Esophagus squamous epithelium (tissue), 5 donors: ENCODE data around the gene OR5L2. TPM values are rescaled to one million over a fixed set of nuclear protein-coding genes. Genes with fewer than 3 reads are reported as not detected.

Source experiments
- DNase-seq: peaks from one replicate; lab custom pipeline; 2025; lab: John Stamatoyannopoulos, UW
- H3K27ac ChIP-seq, 4 donors: fragments of 200-600 bp; sonication (generic); one replicate each; pipeline ENCODE4 v1.5.1; 2016 to 2019; ENCODE audit warnings: mild to moderate bottlenecking in 1 of 4
- H3K27me3 ChIP-seq, 4 donors: fragments of 200-600 bp; sonication (generic); 1 replicate in 3 of 4; 2 replicates in 1 of 4; pipeline versions ENCODE4 v1.5.1 to v1.6.0; 2017 to 2021; ENCODE audit warnings: antibody characterized with exemption in 1 of 4
- H3K36me3 ChIP-seq, 3 donors: fragments of 200-600 bp; sonication (generic); one replicate each; pipeline ENCODE4 v1.5.1; 2016 to 2019
- H3K4me1 ChIP-seq, 3 donors: fragments of 200-600 bp; sonication (generic); one replicate each; pipeline ENCODE4 v1.5.1; 2017 to 2019
- H3K4me3 ChIP-seq, 4 donors: fragments of 200-600 bp; sonication (generic); 1 replicate in 3 of 4; 2 replicates in 1 of 4; pipeline ENCODE4 v1.5.1; 2016 to 2019; ENCODE audit warnings: mild to moderate bottlenecking in 2 of 4, moderate library complexity in 1 of 4
- H3K9me3 ChIP-seq, 3 donors: fragments of 200-600 bp; sonication (generic); one replicate each; pipeline ENCODE4 v1.5.1; 2016 to 2019
- CTCF ChIP-seq, 6 experiments: fragments of 450-650 bp in 4 of 6; fragments of 200-600 bp in 2 of 6; sonication (generic) in 2 of 6; IDR thresholded peaks; one replicate each; pipeline ENCODE4 v1.5.1; 2016 to 2019; ENCODE audit warnings: antibody characterized with exemption in 6 of 6, mild to moderate bottlenecking in 4 of 6, moderate library complexity in 4 of 6
- POLR2A ChIP-seq, 4 donors: fragments of 450-650 bp; IDR thresholded peaks; one replicate each; pipeline ENCODE4 v1.6.1; 2017; ENCODE audit warnings: antibody characterized with exemption in 4 of 4, mild to moderate bottlenecking in 4 of 4, moderate library complexity in 3 of 4
- WGBS, 2 donors: methylation state at CpG; one replicate each; pipeline ENCODE4 v1.1.5; 2018; 5-methylcytosine and 5-hydroxymethylcytosine counted together
- intact Hi-C: fragments of 100-400 bp; cut with DNase I; formaldehyde crosslinking; loops from one replicate; pipeline ENCODE4 v1.15.0; 2022
- total RNA-seq, 4 donors: library from RNA; depleted of rRNA; stranded (reverse); fragments of >200 nt; gene quantifications; one replicate each; pipeline ENCODE4 v1.1.0, GENCODE V29; 2016
- donor health status: DM: yes; HTN: yes; CAD: no.

The OR5L2 gene
- total RNA-seq, 4 donors from 2014 or later = not detected

- TF ChIP-seq POLR2A (IDR thresholded peaks at IDR 0.05) (no peak), CTCF (IDR thresholded peaks at IDR 0.05) (no peak)
- no peaks in the 10 kb centered on the region for H3K27me3 ChIP-seq
- H3K36me3 ChIP-seq = no peaks in the 10 kb centered on the region
- peaks cover 0 to 19% (median 0%) of the 10 kb centered on the region in 3 donors for H3K9me3 ChIP-seq
- intact Hi-C loops = no loop called here
- no peak within 1 kb of the TSS for H3K27ac ChIP-seq
- 47 to 79% methylated on average over 1 of the region's 1 CpG for WGBS, 2 donors
- H3K4me1 ChIP-seq = no peaks in the 10 kb centered on the region
- no peak within 1 kb of the TSS for H3K4me3 ChIP-seq
- DNase-seq = no peak
Measured at GRCh38 chr11:55811067-55811466, 16.0 kb upstream of the OR5L2 start, which contains the start of gene OR5L1. Gene OR5L1, plus strand, starts transcription at chr11:55811367. Its CDS starts 100 bp downstream, at chr11:55811467.

- no peak for DNase-seq
- TF ChIP-seq POLR2A (IDR thresholded peaks at IDR 0.05) = no peak
- no peak for TF ChIP-seq CTCF (IDR thresholded peaks at IDR 0.05)
- 78 to 85% methylated on average over 5 of the region's 5 CpGs for WGBS, 2 donors
Measured at GRCh38 chr11:55819330-55819729, 7.7 kb upstream of the OR5L2 start, which contains the start of gene OR5D18. Gene OR5D18, plus strand, starts transcription at chr11:55819630. Its CDS starts 0 bp downstream, at chr11:55819630.

GRCh38 chr11:55838452-55838851 is 11.4 kb downstream of the OR5L2 start, which contains the start of gene OR5D16:
Gene OR5D16, plus strand, starts transcription at chr11:55838752. Its CDS starts 0 bp downstream, at chr11:55838752.
- H3K36me3 ChIP-seq = no peaks in the 10 kb centered on the region
- intact Hi-C loops = no loop called here
- no peaks in the 10 kb centered on the region for H3K9me3 ChIP-seq
- H3K4me1 ChIP-seq = no peaks in the 10 kb centered on the region
- TF ChIP-seq POLR2A (IDR thresholded peaks at IDR 0.05) (no peak), CTCF (IDR thresholded peaks at IDR 0.05) (no peak)
- H3K27me3 ChIP-seq = no peaks in the 10 kb centered on the region
- no peak within 1 kb of the TSS for H3K27ac ChIP-seq
- H3K4me3 ChIP-seq = no peak within 1 kb of the TSS
- DNase-seq = no peak
- 16 to 40% methylated on average over 3 of the region's 3 CpGs for whole genome bisulfite sequencing, 2 donors

More at GRCh38 chr11:55819330-55819729, 7.7 kb upstream of the OR5L2 start, which contains the start of gene OR5D18:
- Histone ChIP-seq H3K4me1 (no peaks in the 10 kb centered on the region), H3K9me3 (no peaks in the 10 kb centered on the region), H3K27ac (no peak within 1 kb of the TSS), H3K36me3 (no peaks in the 10 kb centered on the region), H3K4me3 (no peak within 1 kb of the TSS), H3K27me3 (no peaks in the 10 kb centered on the region)
- intact Hi-C loops = no loop called here

GRCh38 chr11:55847453-55847852 is 20.4 kb downstream of the OR5L2 start:
- no peaks in the 10 kb centered on the region for H3K36me3 ChIP-seq
- no peaks in the 10 kb centered on the region for H3K4me1 ChIP-seq
- TF ChIP-seq POLR2A (IDR thresholded peaks at IDR 0.05) (no peak), CTCF (IDR thresholded peaks at IDR 0.05) (no peak)
- intact Hi-C loops = no loop called here
- no peaks in the 10 kb centered on the region for H3K27me3 ChIP-seq
- H3K4me3 ChIP-seq = no peak overlapping the region
- H3K27ac ChIP-seq = no peak overlapping the region
- 30 to 31% methylated on average over 2 of the region's 2 CpGs for WGBS, 2 donors
- DNase-seq = no peak
- H3K9me3 ChIP-seq = no peaks in the 10 kb centered on the region

GRCh38 chr11:55849037-55849436 is 22.0 kb downstream of the OR5L2 start:
- intact Hi-C loops = no loop called here
- H3K36me3 ChIP-seq = no peaks in the 10 kb centered on the region
- TF ChIP-seq POLR2A (IDR thresholded peaks at IDR 0.05) = no peak
- no peak for TF ChIP-seq CTCF (IDR thresholded peaks at IDR 0.05)
- H3K4me1 ChIP-seq = no peaks in the 10 kb centered on the region
- H3K27me3 ChIP-seq = no peaks in the 10 kb centered on the region
- H3K4me3 ChIP-seq = no peak overlapping the region
- no peak overlapping the region for H3K27ac ChIP-seq
- no peak for DNase-seq
- no peaks in the 10 kb centered on the region for H3K9me3 ChIP-seq
